GM23248 (cell line): ENCODE measurements around the gene L3MBTL2. TPM values are rescaled to one million over a fixed set of nuclear protein-coding genes. Genes with fewer than 3 reads are reported as not detected.

ENCODE experiments used
- DNase-seq: peaks from one replicate; pipeline ENCODE4 v3.0.0-alpha.2; 2015
- H2AFZ ChIP-seq: fragments of 200-600 bp; sonication (generic); 2 replicates; pipeline ENCODE4 v1.6.1; 2016; ENCODE audit warnings: antibody characterized with exemption
- H3F3A ChIP-seq: fragments of 200-600 bp; sonication (generic); 2 replicates; pipeline ENCODE4 v1.6.1; 2016; ENCODE audit warnings: mild to moderate bottlenecking, antibody characterized with exemption, mixed run types; ENCODE audit not compliant: insufficient read depth
- H3K27ac ChIP-seq: fragments of 200-600 bp; sonication (generic); 2 replicates; pipeline ENCODE4 v1.5.1; 2016; ENCODE audit warnings: mild to moderate bottlenecking
- H3K27me3 ChIP-seq: fragments of 200-600 bp; sonication (generic); replicated peaks from 2 replicates; pipeline ENCODE4 v1.6.1; 2016; ENCODE audit warnings: mild to moderate bottlenecking; ENCODE audit not compliant: insufficient read depth
- H3K36me3 ChIP-seq: fragments of 200-600 bp; sonication (generic); 2 replicates; pipeline ENCODE4 v1.6.1; 2016; ENCODE audit warnings: low read depth, mild to moderate bottlenecking
- H3K4me1 ChIP-seq: fragments of 200-600 bp; sonication (generic); 2 replicates; pipeline ENCODE4 v1.6.1; 2016; ENCODE audit warnings: mild to moderate bottlenecking; ENCODE audit not compliant: insufficient read depth
- H3K4me2 ChIP-seq: fragments of 200-600 bp; sonication (generic); one replicate; pipeline ENCODE4 v1.6.1; 2016; ENCODE audit warnings: mild to moderate bottlenecking; ENCODE audit not compliant: unreplicated experiment
- H3K4me3 ChIP-seq: fragments of 200-600 bp; sonication (generic); 2 replicates; pipeline ENCODE4 v1.5.1; 2016; ENCODE audit warnings: mild to moderate bottlenecking
- H3K79me2 ChIP-seq: fragments of 200-600 bp; sonication (generic); 2 replicates; pipeline ENCODE4 v1.6.1; 2016; ENCODE audit warnings: mild to moderate bottlenecking; ENCODE audit not compliant: insufficient read depth
- H3K9ac ChIP-seq: fragments of 200-600 bp; sonication (generic); 2 replicates; pipeline ENCODE4 v1.6.1; 2016; ENCODE audit warnings: mild to moderate bottlenecking
- H3K9me2 ChIP-seq: fragments of 200-600 bp; sonication (generic); 2 replicates; pipeline ENCODE4 v1.6.1; 2016; ENCODE audit warnings: mixed run types, mild to moderate bottlenecking, moderate library complexity; ENCODE audit not compliant: insufficient read depth
- H3K9me3 ChIP-seq: fragments of 200-600 bp; sonication (generic); one replicate; pipeline ENCODE4 v1.6.1; 2017; ENCODE audit warnings: low read depth
- H4K20me1 ChIP-seq: fragments of 200-600 bp; sonication (generic); 2 replicates; pipeline ENCODE4 v1.6.0; 2016; ENCODE audit not compliant: insufficient read depth
- EZH2 ChIP-seq: fragments of 200-600 bp; sonication (generic); IDR thresholded peaks from 2 replicates; pipeline ENCODE4 v1.6.1; 2018; ENCODE audit warnings: antibody characterized with exemption, mild to moderate bottlenecking; ENCODE audit not compliant: insufficient read depth, poor library complexity, severe bottlenecking
- EZH2phosphoT487 ChIP-seq: fragments of 200-600 bp; sonication (generic); IDR thresholded peaks from 2 replicates; pipeline ENCODE4 v1.6.1; 2018; ENCODE audit warnings: antibody characterized with exemption, moderate library complexity, mild to moderate bottlenecking, low read depth; ENCODE audit not compliant: insufficient read depth
- WGBS, 2 experiments: methylation state at CpG; one replicate each; pipeline ENCODE4 v1.1.6; 2015 to 2017; ENCODE audit warnings: low lambda C conversion rate in 2 of 2, low coverage in 1 of 2; ENCODE audit errors: missing lambda C conversion rate in 2 of 2; 5-methylcytosine and 5-hydroxymethylcytosine counted together
- in situ Hi-C: fragments of 300-500 bp; cut with MboI; formaldehyde crosslinking; loops from 2 replicates; pipeline ENCODE4 v1.15.0; 2020
- polyA plus RNA-seq: library from polyadenylated mRNA; unstranded; fragments of >200 nt; fragmentation: Nextera tagmentation; extraction: Ambion mirVana; gene quantifications from 2 replicates; pipeline ENCODE4 v1.2.1, GENCODE V29; 2016
- total RNA-seq: library from RNA; depleted of rRNA; stranded (reverse); fragments of >200 nt; shearing (Covaris generic); gene quantifications from 2 replicates; pipeline ENCODE4 v1.2.3, GENCODE V29; 2014

L3MBTL2 gene
- total and polyA plus RNA-seq, 2 experiments from 2014 or later, result 16.8 to 24.1 TPM

DNA sequence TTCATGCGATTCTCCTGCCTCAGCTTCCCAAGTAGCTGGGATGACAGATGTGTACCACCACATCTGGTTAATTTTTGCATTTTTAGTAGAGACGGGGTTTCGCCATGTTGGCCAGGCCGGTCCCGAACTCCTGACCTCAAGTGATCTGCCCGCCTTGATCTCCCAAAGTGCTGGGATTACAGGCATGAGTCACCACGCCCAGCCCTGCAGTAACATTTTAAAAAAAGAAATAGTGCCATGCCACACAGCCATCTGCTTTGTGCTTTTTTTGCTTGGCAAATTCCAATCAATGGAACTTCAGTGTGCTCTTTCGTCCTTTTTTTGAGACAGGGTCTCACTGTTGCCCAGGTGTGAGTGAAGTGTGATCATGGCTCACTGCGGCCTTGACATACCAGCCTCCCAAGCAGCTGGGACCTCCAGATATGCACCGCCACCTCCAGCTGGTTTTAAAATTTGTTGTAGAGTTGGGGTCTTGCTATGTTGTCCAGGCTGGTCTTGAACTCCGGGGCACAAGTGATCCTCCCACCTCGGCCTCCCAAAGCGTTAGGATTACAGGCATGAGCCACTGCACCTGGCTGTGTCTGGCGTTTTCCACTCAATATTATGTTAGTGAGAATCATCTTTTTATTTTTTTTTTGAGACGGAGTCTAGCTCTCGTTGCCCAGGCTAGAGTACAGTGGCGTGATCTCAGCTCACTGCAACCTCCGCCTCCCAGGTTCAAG is 37.4 kb downstream of the L3MBTL2 start:
- Histone ChIP-seq H3F3A (peaks cover 14% of the 10 kb centered on the region; the same call in 1 of the 2 replicates), H3K9ac (no peak overlapping the region), H3K9me2 (no peaks in the 10 kb centered on the region), H3K4me3 (no peak overlapping the region), H3K4me1 (no peaks in the 10 kb centered on the region), H3K9me3 (no peaks in the 10 kb centered on the region), H2AFZ (no peak overlapping the region), H3K79me2 (no peaks in the 10 kb centered on the region), H3K4me2 (no peak overlapping the region), H3K27me3 (no peaks in the 10 kb centered on the region), H3K36me3 (no peaks in the 10 kb centered on the region), H4K20me1 (no peaks in the 10 kb centered on the region), H3K27ac (no peak overlapping the region)
- no peak for TF ChIP-seq EZH2
- no peak for TF ChIP-seq EZH2phosphoT487
- in situ Hi-C loops, result no loop called here
- WGBS, 2 experiments, result 77 to 82% methylated on average over 16 to 18 of the region's 18 CpGs
- DNase-seq, result peak; percentile 30

DNA sequence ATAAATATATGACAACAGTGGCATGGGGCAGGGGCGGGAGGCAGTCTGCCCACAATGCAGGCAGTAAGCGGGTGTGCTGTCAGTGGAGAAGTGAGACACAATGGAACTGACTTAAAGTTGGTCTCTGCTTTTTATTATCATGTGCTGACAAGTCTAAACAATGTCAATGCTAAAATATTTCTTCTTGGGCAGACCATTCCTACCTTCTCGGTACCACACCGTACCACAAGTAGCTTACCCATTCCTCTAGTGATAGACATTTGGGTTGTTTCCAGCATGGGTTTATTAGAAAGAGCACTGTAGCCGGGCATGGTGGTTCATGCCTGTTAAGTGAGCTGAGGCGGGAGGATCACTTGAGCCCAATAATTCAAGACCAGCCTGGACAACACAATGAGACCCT is 38.2 kb downstream of the L3MBTL2 start:
- Histone ChIP-seq H3K36me3 (no peaks in the 10 kb centered on the region), H3K4me3 (no peak overlapping the region), H3F3A (peaks cover 14% of the 10 kb centered on the region; the same call in 1 of the 2 replicates), H3K79me2 (no peaks in the 10 kb centered on the region), H3K4me1 (no peaks in the 10 kb centered on the region), H4K20me1 (no peaks in the 10 kb centered on the region), H3K27me3 (no peaks in the 10 kb centered on the region), H3K9me3 (no peaks in the 10 kb centered on the region), H3K9ac (no peak overlapping the region), H3K9me2 (no peaks in the 10 kb centered on the region), H3K27ac (no peak overlapping the region), H2AFZ (no peak overlapping the region), H3K4me2 (no peak overlapping the region)
- DNase-seq, result no peak
- in situ Hi-C loops, result no loop called here
- WGBS, 2 experiments, result 98% methylated on average over 6 of the region's 6 CpGs
- TF ChIP-seq EZH2 (no peak), EZH2phosphoT487 (no peak)

- H3K27ac ChIP-seq, result no peak overlapping the region
- DNase-seq, result no peak
- TF ChIP-seq EZH2 (no peak), EZH2phosphoT487 (no peak)
- no peak overlapping the region for H2AFZ ChIP-seq
- H3K79me2 ChIP-seq, result no peaks in the 10 kb centered on the region
- no peak overlapping the region for H3K4me3 ChIP-seq
- H3K27me3 ChIP-seq, result no peaks in the 10 kb centered on the region
- H3K9me2 ChIP-seq, result no peaks in the 10 kb centered on the region
- peaks cover 6% of the 10 kb centered on the region; the same call in 1 of the 2 replicates for H3K36me3 ChIP-seq
- no peaks in the 10 kb centered on the region for H4K20me1 ChIP-seq
- no peaks in the 10 kb centered on the region for H3K9me3 ChIP-seq
- 87 to 88% methylated on average over 21 of the region's 21 CpGs for whole genome bisulfite sequencing, 2 experiments
- no peaks in the 10 kb centered on the region for H3K4me1 ChIP-seq
- H3F3A ChIP-seq, result peaks cover 14% of the 10 kb centered on the region; the same call in 1 of the 2 replicates
- H3K4me2 ChIP-seq, result no peak overlapping the region
- H3K9ac ChIP-seq, result no peak overlapping the region
- in situ Hi-C loops, result no loop called here
Measured at GRCh38 chr22:41245917-41246499, 40.9 kb downstream of the L3MBTL2 start.

- H3K27me3 ChIP-seq, result no peaks in the 10 kb centered on the region
- H3K4me2 ChIP-seq, result no peak overlapping the region
- no peaks in the 10 kb centered on the region for H4K20me1 ChIP-seq
- no peak for TF ChIP-seq EZH2
- no peak for TF ChIP-seq EZH2phosphoT487
- H3F3A ChIP-seq, result peaks cover 11% of the 10 kb centered on the region; the same call in 1 of the 2 replicates
- no peak overlapping the region for H3K27ac ChIP-seq
- no peak overlapping the region for H3K4me3 ChIP-seq
- DNase-seq, result no peak
- no peak overlapping the region for H3K9ac ChIP-seq
- in situ Hi-C loops, result no loop called here
- peaks cover 19% of the 10 kb centered on the region; the same call in 1 of the 2 replicates for H3K36me3 ChIP-seq
- H3K4me1 ChIP-seq, result no peaks in the 10 kb centered on the region
- no peaks in the 10 kb centered on the region for H3K79me2 ChIP-seq
- 85 to 90% methylated on average over 7 of the region's 7 CpGs for WGBS, 2 experiments
- no peaks in the 10 kb centered on the region for H3K9me2 ChIP-seq
- H2AFZ ChIP-seq, result no peak overlapping the region
- no peaks in the 10 kb centered on the region for H3K9me3 ChIP-seq
Measured at GRCh38 chr22:41247703-41248102, 42.6 kb downstream of the L3MBTL2 start.
